ENCODE data around the gene LRFN3. TPM values are rescaled to one million over a fixed set of nuclear protein-coding genes. Genes with fewer than 3 reads are reported as not detected.

LRFN3 gene
- total and polyA plus RNA-seq, 2 of the 13 experiments (the other 11 are each of a cell fraction or from before 2014, with no cell fraction given) = 0.74 to 1.6 TPM

GRCh38 chr19:35963514-35963913, 27.3 kb downstream of the LRFN3 start (continued):
- peak; percentile 70 for TF ChIP-seq RARA (CRISPR knock-in tag; IDR thresholded peaks at IDR 0.05)
- no peak for TF ChIP-seq ZNF484 (CRISPR knock-in tag; IDR thresholded peaks at IDR 0.05; ENCODE audit: borderline replicate concordance, low read depth)
- peak; percentile 92 for TF ChIP-seq ZNF232 (CRISPR knock-in tag; IDR thresholded peaks at IDR 0.05; ENCODE audit: borderline replicate concordance)
- peak; percentile 47; the same call in 1 of the 2 replicates for TF ChIP-seq ZFY (CRISPR knock-in tag; IDR thresholded peaks at IDR 0.05)
- TF ChIP-seq ZNF83 (CRISPR knock-in tag; IDR thresholded peaks at IDR 0.05; ENCODE audit: borderline replicate concordance) = 0 out of 2 replicates have a peak, but pooled peaks have one; percentile 62
- 0 out of 2 replicates have a peak, but pooled peaks have one; percentile 82 for TF ChIP-seq TEAD2 (CRISPR knock-in tag; IDR thresholded peaks at IDR 0.05)
- TF ChIP-seq ZNF136 (CRISPR knock-in tag; IDR thresholded peaks at IDR 0.05; ENCODE audit: low read depth) = peak; percentile 71; the same call in 1 of the 2 replicates
- TF ChIP-seq ZNF572 (CRISPR knock-in tag; IDR thresholded peaks at IDR 0.05) = no peak
- TF ChIP-seq ZNF7 (CRISPR knock-in tag; IDR thresholded peaks at IDR 0.05) = 0 out of 2 replicates have a peak, but pooled peaks have one; percentile 24
- peak; percentile 71; the same call in 1 of the 2 replicates for TF ChIP-seq GPN1 (CRISPR knock-in tag; IDR thresholded peaks at IDR 0.05; ENCODE audit: borderline replicate concordance)
- 0 out of 2 replicates have a peak, but pooled peaks have one; percentile 32 for TF ChIP-seq KLF15 (CRISPR knock-in tag; IDR thresholded peaks at IDR 0.05; ENCODE audit: borderline replicate concordance)
- TF ChIP-seq NFKB2 (CRISPR knock-in tag; IDR thresholded peaks at IDR 0.05; ENCODE audit: borderline replicate concordance) = peak; percentile 92
- TF ChIP-seq NR2C2 (CRISPR knock-in tag; IDR thresholded peaks at IDR 0.05; ENCODE audit: borderline replicate concordance) = no peak
- TF ChIP-seq MXD4 (CRISPR knock-in tag; IDR thresholded peaks at IDR 0.05) = peak; percentile 81; the same call in 1 of the 2 replicates
- peak; percentile 51; the same call in 1 of the 2 replicates for TF ChIP-seq ARID4A (CRISPR knock-in tag; IDR thresholded peaks at IDR 0.05; ENCODE audit: borderline replicate concordance)
- peak; percentile 85 for TF ChIP-seq TEF (CRISPR knock-in tag; IDR thresholded peaks at IDR 0.05)
- TF ChIP-seq SMYD3 (CRISPR knock-in tag; IDR thresholded peaks at IDR 0.05) = 0 out of 2 replicates have a peak, but pooled peaks have one; percentile 18
- TF ChIP-seq ERF (CRISPR knock-in tag; IDR thresholded peaks at IDR 0.05) = peak; percentile 89
- TF ChIP-seq PAX8 (CRISPR knock-in tag; IDR thresholded peaks at IDR 0.05; ENCODE audit: borderline replicate concordance) = no peak
- TF ChIP-seq ZNF382 (CRISPR knock-in tag; IDR thresholded peaks at IDR 0.05; ENCODE audit: borderline replicate concordance) = no peak
- TF ChIP-seq MAF1 (CRISPR knock-in tag; IDR thresholded peaks at IDR 0.05; ENCODE audit: borderline replicate concordance) = peak; percentile 60; the same call in 1 of the 2 replicates
- TF ChIP-seq MIER3 (CRISPR knock-in tag; IDR thresholded peaks at IDR 0.05; ENCODE audit: borderline replicate concordance) = peak; percentile 56; the same call in 1 of the 2 replicates
- 0 out of 2 replicates have a peak, but pooled peaks have one; percentile 19 for TF ChIP-seq HMG20A (CRISPR knock-in tag; IDR thresholded peaks at IDR 0.05; ENCODE audit: borderline replicate concordance)
- peak; percentile 70 for TF ChIP-seq ZBTB10 (CRISPR knock-in tag; IDR thresholded peaks at IDR 0.05; ENCODE audit: borderline replicate concordance)

Data from HepG2 (cell line).